ENCODE results near the gene RPL38.

RPL38 gene

GRCh38 chr17:74220946-74221818 is 17.7 kb downstream of the RPL38 start:
- H3K36me3 ChIP-seq (ENCODE audit: control insufficient read depth in 5 of 5, insufficient read depth in 5 of 5, low read length in 5 of 5) = peaks cover 0 to 30% (median 5%) of the 10 kb centered on the region in 5 donors

DNA sequence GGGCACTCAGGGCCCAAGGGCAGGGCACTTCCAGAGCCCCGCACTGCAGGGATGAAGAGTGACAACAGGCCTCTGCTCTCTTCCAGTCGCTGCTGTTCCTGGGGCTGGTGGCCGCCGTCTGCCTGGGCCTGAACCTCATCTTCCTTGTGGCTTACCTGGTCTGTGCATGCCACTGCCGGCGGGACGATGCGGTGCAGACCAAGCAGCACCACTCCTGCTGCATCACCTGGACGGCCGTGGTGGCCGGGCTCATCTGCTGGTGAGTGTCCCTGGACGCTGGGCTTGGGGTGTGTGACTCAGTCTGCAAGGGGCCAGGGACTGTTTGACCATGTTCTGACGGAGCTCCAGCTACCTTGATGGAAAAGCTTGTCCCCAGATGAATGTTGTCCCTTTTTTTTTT is 18.9 kb downstream of the RPL38 start:
- Histone ChIP-seq H3K9me3 (ENCODE audit: control insufficient read depth in 5 of 5, low read length in 5 of 5) (no peaks in the 10 kb centered on the region), H3K4me1 (ENCODE audit: control insufficient read depth in 5 of 5, insufficient read depth in 5 of 5, low read length in 5 of 5) (peaks cover 0 to 13% (median 5%) of the 10 kb centered on the region in 5 donors), H3K36me3 (ENCODE audit: control insufficient read depth in 5 of 5, insufficient read depth in 5 of 5, low read length in 5 of 5) (peaks cover 0 to 30% (median 5%) of the 10 kb centered on the region in 5 donors), H3K9ac (ENCODE audit: low read length in 5 of 5) (no peak overlapping the region), H3K27me3 (ENCODE audit: control insufficient read depth in 5 of 5, insufficient read depth in 4 of 5, low read length in 5 of 5) (no peaks in the 10 kb centered on the region), H3K27ac (ENCODE audit: low read depth, low read length) (no peak overlapping the region), H3K4me3 (ENCODE audit: low read depth in 1 of 5, low read length in 5 of 5) (no peak overlapping the region)

More at GRCh38 chr17:74220946-74221818, 17.7 kb downstream of the RPL38 start:
- Histone ChIP-seq H3K27me3 (ENCODE audit: control insufficient read depth in 5 of 5, insufficient read depth in 4 of 5, low read length in 5 of 5) (no peaks in the 10 kb centered on the region), H3K4me1 (ENCODE audit: control insufficient read depth in 5 of 5, insufficient read depth in 5 of 5, low read length in 5 of 5) (peaks cover 0 to 18% (median 9%) of the 10 kb centered on the region in 5 donors), H3K9ac (ENCODE audit: low read length in 5 of 5) (no peak overlapping the region), H3K9me3 (ENCODE audit: control insufficient read depth in 5 of 5, low read length in 5 of 5) (no peaks in the 10 kb centered on the region), H3K4me3 (ENCODE audit: low read depth in 1 of 5, low read length in 5 of 5) (no peak overlapping the region), H3K27ac (ENCODE audit: low read depth, low read length) (no peak overlapping the region)

DNA sequence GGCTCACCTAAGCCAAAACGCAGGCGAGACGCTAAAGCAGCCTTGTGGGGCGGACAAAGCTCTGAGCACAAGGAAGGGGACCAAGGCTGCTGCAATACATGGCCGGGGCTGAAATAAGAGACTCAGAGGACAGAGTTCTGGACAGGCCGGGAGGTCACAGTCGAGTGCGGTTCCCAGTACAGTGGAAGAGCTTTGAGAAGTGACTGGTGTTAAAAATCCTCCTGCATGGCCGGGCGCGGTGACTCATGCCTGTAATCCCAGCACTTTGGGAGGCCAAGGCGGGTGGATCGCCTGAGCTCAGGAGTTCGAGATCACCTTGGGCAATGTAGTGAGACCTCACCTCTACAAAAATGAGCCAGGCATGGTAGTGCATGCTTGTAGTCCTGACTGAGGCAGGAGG is 20.4 kb downstream of the RPL38 start:
- Histone ChIP-seq H3K27ac (ENCODE audit: low read depth, low read length) (no peak overlapping the region), H3K27me3 (ENCODE audit: control insufficient read depth in 5 of 5, insufficient read depth in 4 of 5, low read length in 5 of 5) (no peaks in the 10 kb centered on the region), H3K36me3 (ENCODE audit: control insufficient read depth in 5 of 5, insufficient read depth in 5 of 5, low read length in 5 of 5) (peaks cover 0 to 30% (median 5%) of the 10 kb centered on the region in 5 donors), H3K4me1 (ENCODE audit: control insufficient read depth in 5 of 5, insufficient read depth in 5 of 5, low read length in 5 of 5) (peaks cover 0 to 8% (median 3%) of the 10 kb centered on the region in 5 donors), H3K9me3 (ENCODE audit: control insufficient read depth in 5 of 5, low read length in 5 of 5) (no peaks in the 10 kb centered on the region), H3K9ac (ENCODE audit: low read length in 5 of 5) (no peak overlapping the region), H3K4me3 (ENCODE audit: low read depth in 1 of 5, low read length in 5 of 5) (no peak overlapping the region)

DNA sequence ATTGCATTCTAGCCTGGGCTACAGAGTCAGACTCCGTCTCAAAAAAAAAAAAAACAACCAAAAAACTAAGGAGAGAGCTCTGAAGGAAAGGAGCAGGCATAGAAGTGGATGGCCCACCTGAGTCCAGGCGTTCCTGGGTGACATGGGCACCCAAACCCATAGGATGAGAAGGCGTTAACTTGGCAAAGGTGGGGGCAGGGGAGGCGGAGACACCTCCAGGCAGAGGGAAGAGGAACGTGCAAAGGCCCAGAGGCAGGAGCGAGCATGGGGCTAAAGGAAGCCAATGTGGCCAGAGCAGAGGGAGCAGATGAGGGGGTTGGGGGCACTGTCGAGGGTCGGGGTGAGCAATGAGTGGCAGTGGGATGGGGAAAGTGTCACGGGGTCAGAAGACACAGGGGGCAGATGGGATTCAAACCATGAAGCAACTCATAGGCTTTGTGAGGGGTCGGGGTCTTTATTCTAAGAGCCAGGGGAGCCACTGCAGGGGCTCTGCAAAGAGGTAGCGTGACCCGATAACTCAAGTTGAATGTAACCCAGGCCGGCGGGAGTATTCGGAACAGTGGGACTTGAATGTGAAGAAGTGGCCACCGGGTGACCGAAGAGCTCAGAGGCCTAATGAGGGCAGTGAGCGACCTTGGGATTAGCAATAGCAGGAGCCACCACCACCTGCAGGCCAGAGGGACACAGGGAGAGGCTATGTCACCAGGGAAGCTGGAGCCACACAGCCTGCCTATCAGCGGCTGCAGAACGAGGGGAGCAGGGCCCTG is 21.7 kb downstream of the RPL38 start:
- no peak overlapping the region for H3K9ac ChIP-seq (ENCODE audit: low read length in 5 of 5)
- no peaks in the 10 kb centered on the region for H3K9me3 ChIP-seq (ENCODE audit: control insufficient read depth in 5 of 5, low read length in 5 of 5)
- no peak overlapping the region for H3K27ac ChIP-seq (ENCODE audit: low read depth, low read length)
- no peak overlapping the region for H3K4me3 ChIP-seq (ENCODE audit: low read depth in 1 of 5, low read length in 5 of 5)
- H3K4me1 ChIP-seq (ENCODE audit: control insufficient read depth in 5 of 5, insufficient read depth in 5 of 5, low read length in 5 of 5) = peaks cover 0 to 7% (median 3%) of the 10 kb centered on the region in 5 donors
- peaks cover 0 to 35% (median 5%) of the 10 kb centered on the region in 5 donors for H3K36me3 ChIP-seq (ENCODE audit: control insufficient read depth in 5 of 5, insufficient read depth in 5 of 5, low read length in 5 of 5)
- no peaks in the 10 kb centered on the region for H3K27me3 ChIP-seq (ENCODE audit: control insufficient read depth in 5 of 5, insufficient read depth in 4 of 5, low read length in 5 of 5)

DNA sequence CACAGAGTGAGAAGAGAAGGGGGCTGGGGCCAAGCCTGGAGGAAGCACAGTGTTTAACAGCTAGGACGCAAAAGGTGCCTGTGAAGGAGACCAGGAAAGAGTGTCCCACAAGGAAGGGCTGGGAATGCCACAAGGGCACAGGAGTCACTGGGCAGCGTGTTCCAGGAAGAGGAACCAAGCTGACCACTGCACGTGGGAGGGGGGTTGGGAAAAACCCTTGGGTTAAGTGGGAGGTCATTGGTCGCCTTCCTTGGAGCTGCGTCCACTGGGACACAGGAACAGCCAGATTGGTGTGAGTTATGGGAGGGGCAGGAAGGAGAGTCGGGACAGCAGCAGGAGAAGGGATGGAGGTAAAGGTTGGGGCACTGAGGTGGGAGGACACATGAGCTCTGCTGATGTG is 22.8 kb downstream of the RPL38 start:
- no peaks in the 10 kb centered on the region for H3K9me3 ChIP-seq (ENCODE audit: control insufficient read depth in 5 of 5, low read length in 5 of 5)
- no peaks in the 10 kb centered on the region for H3K27me3 ChIP-seq (ENCODE audit: control insufficient read depth in 5 of 5, insufficient read depth in 4 of 5, low read length in 5 of 5)
- no peak overlapping the region for H3K9ac ChIP-seq (ENCODE audit: low read length in 5 of 5)
- H3K4me1 ChIP-seq (ENCODE audit: control insufficient read depth in 5 of 5, insufficient read depth in 5 of 5, low read length in 5 of 5) = peaks cover 0 to 7% (median 3%) of the 10 kb centered on the region in 5 donors
- peaks cover 0 to 43% (median 10%) of the 10 kb centered on the region in 5 donors for H3K36me3 ChIP-seq (ENCODE audit: control insufficient read depth in 5 of 5, insufficient read depth in 5 of 5, low read length in 5 of 5)
- no peak overlapping the region for H3K4me3 ChIP-seq (ENCODE audit: low read depth in 1 of 5, low read length in 5 of 5)
- no peak overlapping the region for H3K27ac ChIP-seq (ENCODE audit: low read depth, low read length)

GRCh38 chr17:74227271-74228080 is 24.0 kb downstream of the RPL38 start:
- peaks cover 0 to 46% (median 10%) of the 10 kb centered on the region in 5 donors for H3K36me3 ChIP-seq (ENCODE audit: control insufficient read depth in 5 of 5, insufficient read depth in 5 of 5, low read length in 5 of 5)

GRCh38 chr17:74228306-74228978 is 25.0 kb downstream of the RPL38 start:
- no peaks in the 10 kb centered on the region for H3K9me3 ChIP-seq (ENCODE audit: control insufficient read depth in 5 of 5, low read length in 5 of 5)
- H3K36me3 ChIP-seq (ENCODE audit: control insufficient read depth in 5 of 5, insufficient read depth in 5 of 5, low read length in 5 of 5) = peaks cover 0 to 45% (median 10%) of the 10 kb centered on the region in 5 donors
- no peak overlapping the region for H3K9ac ChIP-seq (ENCODE audit: low read length in 5 of 5)
- peaks cover 0 to 10% (median 3%) of the 10 kb centered on the region in 5 donors for H3K4me1 ChIP-seq (ENCODE audit: control insufficient read depth in 5 of 5, insufficient read depth in 5 of 5, low read length in 5 of 5)
- H3K27me3 ChIP-seq (ENCODE audit: control insufficient read depth in 5 of 5, insufficient read depth in 4 of 5, low read length in 5 of 5) = no peaks in the 10 kb centered on the region
- no peak overlapping the region for H3K4me3 ChIP-seq (ENCODE audit: low read depth in 1 of 5, low read length in 5 of 5)
- no peak overlapping the region for H3K27ac ChIP-seq (ENCODE audit: low read depth, low read length)

More at GRCh38 chr17:74227271-74228080, 24.0 kb downstream of the RPL38 start:
- Histone ChIP-seq H3K4me1 (ENCODE audit: control insufficient read depth in 5 of 5, insufficient read depth in 5 of 5, low read length in 5 of 5) (peaks cover 0 to 10% (median 3%) of the 10 kb centered on the region in 5 donors), H3K27ac (ENCODE audit: low read depth, low read length) (no peak overlapping the region), H3K9ac (ENCODE audit: low read length in 5 of 5) (no peak overlapping the region), H3K4me3 (ENCODE audit: low read depth in 1 of 5, low read length in 5 of 5) (no peak overlapping the region), H3K9me3 (ENCODE audit: control insufficient read depth in 5 of 5, low read length in 5 of 5) (no peaks in the 10 kb centered on the region), H3K27me3 (ENCODE audit: control insufficient read depth in 5 of 5, insufficient read depth in 4 of 5, low read length in 5 of 5) (no peaks in the 10 kb centered on the region)

GRCh38 chr17:74230896-74231295 is 27.4 kb downstream of the RPL38 start:
- peaks cover 0 to 3% (median 0%) of the 10 kb centered on the region in 5 donors for H3K27me3 ChIP-seq (ENCODE audit: control insufficient read depth in 5 of 5, insufficient read depth in 4 of 5, low read length in 5 of 5)
- H3K27ac ChIP-seq (ENCODE audit: low read depth, low read length) = no peak overlapping the region
- no peaks in the 10 kb centered on the region for H3K9me3 ChIP-seq (ENCODE audit: control insufficient read depth in 5 of 5, low read length in 5 of 5)
- peaks cover 6 to 29% (median 10%) of the 10 kb centered on the region in 5 donors for H3K4me1 ChIP-seq (ENCODE audit: control insufficient read depth in 5 of 5, insufficient read depth in 5 of 5, low read length in 5 of 5)
- H3K4me3 ChIP-seq (ENCODE audit: low read depth in 1 of 5, low read length in 5 of 5) = no peak overlapping the region
- peaks cover 0 to 30% (median 3%) of the 10 kb centered on the region in 5 donors for H3K36me3 ChIP-seq (ENCODE audit: control insufficient read depth in 5 of 5, insufficient read depth in 5 of 5, low read length in 5 of 5)
- no peak overlapping the region for H3K9ac ChIP-seq (ENCODE audit: low read length in 5 of 5)
